Right lobe of liver (tissue), 4 donors: Measurements from ENCODE around the gene GJC1.

Source experiments
- POLR2A ChIP-seq: fragments of 450-650 bp; IDR thresholded peaks from one replicate; pipeline ENCODE4 v1.6.1; 2017; ENCODE audit warnings: antibody characterized with exemption, mild to moderate bottlenecking
- TF ChIP-seq, protein P1 (sequence below), 4 donors: fragments of 200-600 bp in 3 of 4; fragments of 450-650 bp in 1 of 4; IDR thresholded peaks; one replicate each; pipeline versions ENCODE4 v1.5.1 to v1.8.0; 2016 to 2022; ENCODE audit warnings: antibody characterized with exemption in 4 of 4, mild to moderate bottlenecking in 2 of 4
- donor health status: DM: no; HTN: no; CAD: no.
- donor health status: DM: no; HTN: no; CAD: no.
- donor health status: DM: no; HTN: yes; CAD: no.

- TF ChIP-seq, protein P1, sequence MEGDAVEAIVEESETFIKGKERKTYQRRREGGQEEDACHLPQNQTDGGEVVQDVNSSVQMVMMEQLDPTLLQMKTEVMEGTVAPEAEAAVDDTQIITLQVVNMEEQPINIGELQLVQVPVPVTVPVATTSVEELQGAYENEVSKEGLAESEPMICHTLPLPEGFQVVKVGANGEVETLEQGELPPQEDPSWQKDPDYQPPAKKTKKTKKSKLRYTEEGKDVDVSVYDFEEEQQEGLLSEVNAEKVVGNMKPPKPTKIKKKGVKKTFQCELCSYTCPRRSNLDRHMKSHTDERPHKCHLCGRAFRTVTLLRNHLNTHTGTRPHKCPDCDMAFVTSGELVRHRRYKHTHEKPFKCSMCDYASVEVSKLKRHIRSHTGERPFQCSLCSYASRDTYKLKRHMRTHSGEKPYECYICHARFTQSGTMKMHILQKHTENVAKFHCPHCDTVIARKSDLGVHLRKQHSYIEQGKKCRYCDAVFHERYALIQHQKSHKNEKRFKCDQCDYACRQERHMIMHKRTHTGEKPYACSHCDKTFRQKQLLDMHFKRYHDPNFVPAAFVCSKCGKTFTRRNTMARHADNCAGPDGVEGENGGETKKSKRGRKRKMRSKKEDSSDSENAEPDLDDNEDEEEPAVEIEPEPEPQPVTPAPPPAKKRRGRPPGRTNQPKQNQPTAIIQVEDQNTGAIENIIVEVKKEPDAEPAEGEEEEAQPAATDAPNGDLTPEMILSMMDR (IDR thresholded peaks at IDR 0.05) = no peak
- TF ChIP-seq POLR2A = no peak
Measured at GRCh38 chr17:44848961-44849489, 18.9 kb upstream of the GJC1 start.
